Right ventricle myocardium superior (tissue), 1 donor: ENCODE results near the gene TCL1A. TPM values are rescaled to one million over a fixed set of nuclear protein-coding genes. Genes with fewer than 3 reads are reported as not detected.
"Not testable (repeated sequence)": the region's sequence is repeated elsewhere in the genome, so short reads cannot be mapped to it uniquely, and the experiment has no call there.

Experiments
- ATAC-seq: fragments of 200-7000 bp; cut with Tn5 transposase; one replicate; pipeline ENCODE4 v1.9.1; 2020; ENCODE audit warnings: mild to moderate bottlenecking; ENCODE audit not compliant: poor library complexity
- DNase-seq: peaks from one replicate; pipeline ENCODE4 v3.0.0-alpha.2; 2020
- intact Hi-C: fragments of 100-400 bp; cut with DNase I; formaldehyde crosslinking; loops from one replicate; pipeline ENCODE4 v1.11.2; 2022
- long read RNA-seq: library from polyadenylated mRNA; unstranded; transcript quantifications from one replicate; pipeline ENCODE4 v2.0.0, GENCODE V29; 2021
- total RNA-seq: library from RNA; stranded (reverse); fragmentation: NEBNext Ultra II Directional; extraction: Animal tissue kit (Norgen Biotek cat#: 25700); gene quantifications from one replicate; pipeline ENCODE4 v1.2.1, GENCODE V29; 2021
- donor health status: DM: no; HTN: yes; CAD: no; lungs with severe emphysema.

The TCL1A gene
- not detected for total RNA-seq
- long read RNA-seq, result 0 reads

DNA sequence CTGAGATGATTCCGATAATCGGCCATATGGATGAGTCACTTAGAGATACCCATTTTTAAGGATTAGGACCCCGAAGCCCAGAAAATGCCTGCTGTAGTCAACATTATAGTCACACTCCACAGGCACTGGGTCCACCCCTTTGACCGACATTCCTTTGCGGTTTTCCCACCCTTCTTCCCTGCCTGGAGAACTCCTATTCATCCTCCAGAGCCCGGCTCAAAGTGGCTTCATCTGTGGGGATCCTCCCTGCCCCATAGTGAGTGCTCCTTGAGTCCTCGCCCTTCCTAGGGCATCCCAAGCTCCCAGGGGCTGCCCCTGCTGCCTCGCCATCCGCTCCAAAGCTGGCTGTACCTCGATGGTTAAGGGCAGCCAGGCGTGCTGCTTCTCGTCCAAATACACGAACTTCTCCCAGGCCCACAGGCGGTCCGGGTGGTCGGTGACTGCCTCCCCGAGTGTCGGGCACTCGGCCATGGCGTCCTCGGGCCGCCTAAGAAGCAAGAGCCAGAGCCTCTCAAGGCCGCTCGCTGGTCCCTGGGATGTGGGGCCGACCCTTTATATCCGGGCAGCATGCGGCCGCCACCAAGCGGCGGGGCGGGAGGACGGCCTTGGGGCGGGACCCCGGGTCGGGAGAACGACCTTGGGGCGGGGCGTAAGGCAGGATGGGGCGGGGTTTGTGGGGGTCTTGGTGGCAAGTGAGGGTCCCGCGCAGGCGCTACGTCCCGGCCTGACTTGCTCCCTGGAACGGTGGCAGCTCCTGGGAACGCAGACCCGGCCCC lies at the start of gene TCL1A:
TSS of gene TCL1A (minus strand) at position 530 of the 776 bp plus-strand sequence. CDS start at position 471, 59 bp downstream.
- intact Hi-C loops, result no loop called here
- no peak for DNase-seq
- no peak for ATAC-seq

DNA sequence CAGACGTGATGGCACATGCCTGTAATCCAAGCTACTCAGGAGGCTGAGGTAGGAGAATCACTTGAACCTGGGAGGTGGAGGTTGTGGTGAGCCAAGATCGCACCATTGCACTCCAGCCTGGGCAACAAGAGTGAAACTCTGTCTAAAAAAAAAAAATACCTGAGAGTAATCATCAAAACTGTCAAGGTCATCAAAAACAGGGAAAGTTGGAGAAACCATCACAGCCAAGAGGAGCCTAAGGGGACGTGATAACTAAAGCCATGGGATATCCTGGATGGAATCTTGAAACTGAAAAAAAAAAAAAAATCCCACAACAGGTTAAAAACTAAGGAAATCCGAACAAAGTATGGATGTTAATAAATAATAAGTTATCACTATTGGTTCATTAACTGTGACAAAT lies 49.1 kb upstream of the TCL1A start:
- DNase-seq, ATAC-seq, intact Hi-C loops: not testable (repeated sequence)

- ATAC-seq, result no peak
- intact Hi-C loops, result no loop called here
- DNase-seq, result no peak
Observed at GRCh38 chr14:95761436-95761835, 47.5 kb upstream of the TCL1A start.

GRCh38 chr14:95760596-95760995 lies 46.7 kb upstream of the TCL1A start:
- no peak for ATAC-seq
- intact Hi-C loops, result no loop called here
- no peak for DNase-seq

DNA sequence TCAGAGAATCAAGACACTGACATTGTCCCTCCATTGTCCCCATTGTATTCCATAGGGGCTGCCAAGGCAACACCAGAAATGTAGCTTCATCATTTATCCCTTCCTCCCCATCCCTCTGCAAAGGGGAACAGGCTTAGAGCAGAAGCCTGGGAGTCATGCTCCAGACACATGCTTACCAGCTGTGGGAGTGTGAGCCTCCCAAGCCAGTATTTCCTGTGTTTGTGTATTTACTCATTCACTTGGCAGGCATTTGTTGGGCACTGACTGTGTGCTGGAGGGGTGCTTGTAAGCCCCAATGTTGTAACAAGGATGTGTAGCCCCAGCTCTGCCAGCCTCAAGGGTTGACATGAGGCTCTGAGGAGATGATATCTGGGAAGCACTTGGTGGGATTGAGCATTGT lies 46.0 kb upstream of the TCL1A start:
- ATAC-seq (no peak), DNase-seq (no peak)
- intact Hi-C loops, result no loop called here

DNA sequence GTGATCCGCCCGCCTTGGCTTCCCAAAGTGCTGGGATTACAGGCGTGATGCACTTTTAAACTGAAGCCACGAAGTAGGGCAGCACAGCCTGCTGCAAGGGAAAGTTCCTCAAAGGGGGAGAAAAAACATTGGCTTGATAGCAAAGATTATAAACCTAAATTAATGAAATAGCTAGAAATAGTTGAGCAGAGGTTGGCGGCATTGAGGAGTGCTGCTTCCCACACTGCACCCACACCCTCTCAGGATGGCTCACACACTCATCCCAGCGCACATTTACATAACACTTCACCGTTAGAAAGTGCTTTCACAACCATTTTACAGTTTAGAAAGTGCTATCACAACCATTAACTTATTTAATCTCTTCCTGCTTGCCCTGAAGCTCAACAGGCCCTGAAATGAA lies 44.4 kb upstream of the TCL1A start:
- DNase-seq (no peak), ATAC-seq (no peak)
- intact Hi-C loops, result no loop called here

DNA sequence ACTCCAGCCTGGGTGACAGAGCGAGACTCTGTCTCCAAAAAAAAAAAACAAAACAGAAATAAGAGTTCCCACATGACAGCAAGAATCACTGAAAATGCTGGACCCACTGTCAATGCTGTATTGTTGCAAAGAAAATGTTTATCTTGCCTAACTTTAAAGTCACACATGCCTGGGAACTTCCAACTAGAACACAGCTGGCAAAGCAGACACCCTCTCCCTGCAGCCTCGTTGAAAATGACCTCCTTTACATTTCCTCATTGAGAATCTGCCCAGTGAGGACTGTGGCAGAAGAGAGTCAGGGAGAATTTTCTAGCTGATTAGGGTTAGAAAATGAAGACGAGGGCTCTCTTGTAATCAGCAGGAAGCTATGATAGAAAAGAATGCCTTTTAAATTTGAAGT lies 42.8 kb upstream of the TCL1A start:
- no peak for DNase-seq
- intact Hi-C loops, result no loop called here
- no peak for ATAC-seq

GRCh38 chr14:95756127-95756526 lies 42.2 kb upstream of the TCL1A start:
- no peak for DNase-seq
- intact Hi-C loops, result no loop called here
- no peak for ATAC-seq

- ATAC-seq, result no peak
- no peak for DNase-seq
- intact Hi-C loops, result no loop called here
Observed at GRCh38 chr14:95741781-95742180, 27.9 kb upstream of the TCL1A start.

- intact Hi-C loops, result no loop called here
- no peak for ATAC-seq
Observed at GRCh38 chr14:95741038-95741490, 27.1 kb upstream of the TCL1A start.

DNA sequence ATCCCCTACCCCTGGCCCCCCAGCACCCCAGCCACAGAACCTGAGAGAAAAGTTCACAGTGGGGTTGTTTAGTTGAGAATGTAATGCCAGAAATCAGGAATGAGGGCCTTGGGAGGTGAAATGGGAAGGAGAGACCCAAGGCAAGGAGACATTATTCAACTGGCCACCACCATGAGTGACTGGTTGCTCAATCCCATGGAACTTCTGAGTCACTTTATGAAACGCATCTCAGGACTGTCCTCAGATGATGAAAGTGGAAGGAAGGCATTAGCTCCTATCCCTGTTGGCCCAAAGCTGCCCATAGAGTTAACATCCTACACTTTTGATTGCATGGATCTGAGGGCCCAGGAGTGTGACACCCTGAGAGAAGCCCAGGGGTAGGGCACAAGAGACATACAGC lies 25.4 kb upstream of the TCL1A start:
- no peak for ATAC-seq
- DNase-seq, result no peak
- intact Hi-C loops, result no loop called here

More at GRCh38 chr14:95741038-95741490, 27.1 kb upstream of the TCL1A start:
- no peak for DNase-seq

DNA sequence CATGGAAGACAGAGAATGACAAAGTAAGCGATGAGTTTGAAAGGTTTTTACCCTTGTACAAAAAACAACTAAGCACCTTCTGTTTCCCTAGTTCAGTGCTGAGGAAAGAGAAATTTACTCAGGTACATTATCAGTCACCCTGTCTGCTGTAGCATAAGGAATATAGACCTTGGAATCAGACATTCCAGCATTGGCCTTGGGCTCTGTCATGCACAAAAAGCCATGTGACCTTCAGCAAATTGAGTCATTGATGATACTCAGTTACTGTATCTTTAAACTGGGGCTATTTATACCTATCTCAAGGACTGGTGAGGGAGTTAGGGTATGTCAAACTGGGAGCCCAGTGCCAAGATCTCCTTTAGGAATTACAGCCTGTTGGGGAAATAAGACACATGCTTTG lies 19.3 kb upstream of the TCL1A start:
- ATAC-seq (no peak), DNase-seq (no peak)
- intact Hi-C loops, result no loop called here

- intact Hi-C loops, result no loop called here
- ATAC-seq (no peak), DNase-seq (no peak)
Observed at GRCh38 chr14:95730126-95730525, 16.2 kb upstream of the TCL1A start.

DNA sequence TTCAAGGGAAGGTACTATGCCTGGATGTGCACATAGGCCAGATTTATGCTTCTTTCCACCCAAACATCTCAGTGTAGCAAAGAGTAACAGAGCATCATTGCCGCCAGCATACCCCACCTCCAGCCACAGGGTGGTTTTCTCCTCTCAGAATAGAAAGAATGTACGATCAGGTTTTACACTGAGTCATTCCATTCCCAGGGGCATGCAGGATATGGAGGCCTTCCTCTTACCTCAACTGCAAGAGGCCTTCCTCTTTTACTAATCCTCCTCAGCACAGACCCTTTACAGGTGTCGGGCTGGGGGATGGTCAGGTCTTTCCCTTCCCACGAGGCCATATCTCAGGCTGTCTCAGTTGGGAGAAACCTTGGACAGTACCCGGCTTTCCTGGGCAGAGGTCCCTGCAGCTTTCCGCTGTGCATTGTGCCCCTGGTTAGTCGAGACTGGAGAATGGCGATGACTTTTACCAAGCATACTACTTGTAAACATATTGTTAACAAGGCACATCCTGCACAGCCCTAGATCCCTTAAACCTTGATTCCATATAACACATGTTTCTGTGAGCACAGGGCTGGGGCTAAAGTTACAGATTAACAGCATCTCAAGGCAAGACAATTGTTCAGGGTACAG lies 15.6 kb upstream of the TCL1A start:
- ATAC-seq, DNase-seq, intact Hi-C loops: not testable (repeated sequence)

DNA sequence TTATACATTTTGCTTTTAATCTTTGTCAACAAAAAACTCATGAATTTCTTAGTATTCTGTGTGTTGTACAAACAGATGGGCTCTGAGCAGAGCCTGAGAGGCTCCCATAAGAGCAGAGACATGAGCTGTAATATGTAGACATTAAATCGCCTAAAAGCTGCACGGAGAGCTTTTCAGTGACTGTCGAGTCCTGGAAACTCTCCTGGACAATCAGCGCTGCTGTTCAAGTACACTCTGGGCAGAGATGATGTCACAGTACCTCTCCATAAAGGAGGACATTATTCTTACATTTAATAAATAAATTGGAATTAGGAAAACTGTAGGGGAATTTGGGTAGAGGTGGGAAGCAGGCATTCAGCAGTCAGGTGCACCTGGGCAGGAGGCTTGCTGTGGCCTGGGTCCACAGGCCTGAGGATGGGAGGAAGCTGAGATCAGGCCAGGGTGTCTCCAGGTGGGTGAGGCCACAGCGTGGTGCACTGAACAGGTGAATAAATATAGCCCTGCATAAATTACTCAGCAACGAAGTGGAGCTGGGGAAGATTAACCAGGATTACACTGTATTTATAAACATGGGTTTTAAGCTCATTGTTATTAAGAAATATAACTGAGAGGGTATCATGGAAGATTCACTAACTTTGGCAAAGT lies 13.3 kb upstream of the TCL1A start:
- ATAC-seq, result no peak
- DNase-seq, result no peak
- intact Hi-C loops, result no loop called here

DNA sequence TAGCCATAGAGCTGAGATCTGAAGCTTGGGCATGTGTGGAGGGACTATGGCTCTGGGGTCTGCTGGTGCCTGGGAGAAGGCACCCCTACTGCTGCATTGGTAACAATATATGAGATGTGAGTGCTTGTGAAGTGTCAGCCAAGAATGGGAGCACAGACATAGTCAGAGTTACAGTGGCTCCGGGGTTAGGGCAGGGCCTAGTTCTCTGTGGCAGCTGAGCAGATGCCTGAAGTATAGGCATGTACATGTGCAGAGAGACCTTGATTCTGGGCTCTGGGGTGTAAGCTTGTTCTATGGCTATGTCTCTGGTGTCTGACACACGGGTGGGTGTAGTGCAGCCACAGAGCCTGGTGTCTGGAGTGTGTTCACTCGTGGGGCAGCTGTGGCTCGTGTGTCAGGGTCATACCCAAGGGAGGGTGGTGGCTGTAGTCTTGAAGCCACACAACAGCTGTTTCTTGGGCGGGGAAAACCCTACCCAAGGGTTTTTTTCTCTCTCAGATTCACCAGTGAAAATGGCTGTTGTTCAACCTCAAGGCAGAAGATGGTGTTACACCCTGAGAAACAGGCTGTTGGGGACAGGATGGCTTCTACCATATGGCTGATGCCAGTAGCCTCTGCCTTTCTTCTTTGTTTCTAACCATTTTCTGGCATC lies 11.9 kb upstream of the TCL1A start:
- DNase-seq (no peak), ATAC-seq (no peak)
- intact Hi-C loops, result no loop called here

- ATAC-seq (no peak), DNase-seq (no peak)
- intact Hi-C loops, result no loop called here
Observed at GRCh38 chr14:95722525-95723190, 8.7 kb upstream of the TCL1A start.

- DNase-seq, result no peak
- ATAC-seq, result no peak
- intact Hi-C loops, result no loop called here
Observed at GRCh38 chr14:95712398-95712797, 1.5 kb downstream of the TCL1A start.
